Transverse colon (tissue), 4 donors: ENCODE data around the gene DDX28. TPM values are rescaled to one million over a fixed set of nuclear protein-coding genes. Genes with fewer than 3 reads are reported as not detected.
"Not testable (repeated sequence)": the region's sequence is repeated elsewhere in the genome, so short reads cannot be mapped to it uniquely, and the experiment has no call there.

ENCODE experiments used
- DNase-seq: peaks from one replicate; pipeline ENCODE4 v3.0.0-alpha.2; 2019
- H3K27ac ChIP-seq, 4 donors: fragments of 200-600 bp; sonication (generic); 2 replicates each; pipeline ENCODE4 v1.5.1; 2016 to 2018; ENCODE audit warnings: inconsistent platforms in 4 of 4
- H3K27me3 ChIP-seq: fragments of 200-600 bp; sonication (generic); 2 replicates; pipeline ENCODE4 v1.5.1; 2017; ENCODE audit warnings: inconsistent platforms
- H3K36me3 ChIP-seq, 4 donors: fragments of 200-600 bp; sonication (generic); 2 replicates each; pipeline ENCODE4 v1.5.1; 2017 to 2019; ENCODE audit warnings: inconsistent platforms in 4 of 4
- H3K4me1 ChIP-seq, 4 donors: fragments of 200-600 bp; sonication (generic); 2 replicates each; pipeline ENCODE4 v1.5.1; 2017 to 2020; ENCODE audit warnings: inconsistent platforms in 4 of 4
- H3K4me3 ChIP-seq, 4 donors: fragments of 200-600 bp; sonication (generic); 1 replicate in 1 of 4; 2 replicates in 3 of 4; pipeline versions ENCODE4 v1.5.1 to v1.6.1; 2017 to 2019; ENCODE audit warnings: inconsistent platforms in 4 of 4
- H3K9me3 ChIP-seq, 2 donors: fragments of 200-600 bp; sonication (generic); 2 replicates each; pipeline ENCODE4 v1.5.1; 2017 to 2019; ENCODE audit warnings: inconsistent platforms in 2 of 2
- CTCF ChIP-seq, 5 experiments: fragments of 200-600 bp in 3 of 5; fragments of 450-650 bp in 2 of 5; sonication (generic) in 3 of 5; IDR thresholded peaks; 1 replicate in 2 of 5; 2 replicates in 3 of 5; pipeline ENCODE4 v1.5.1; 2016 to 2017; ENCODE audit warnings: antibody characterized with exemption in 5 of 5, inconsistent platforms in 3 of 5, mild to moderate bottlenecking in 2 of 5, moderate library complexity in 1 of 5
- EP300 ChIP-seq: sonication (generic); formaldehyde crosslinking; IDR thresholded peaks from one replicate; pipeline ENCODE4 v1.6.1; 2017; ENCODE audit warnings: antibody characterized with exemption, low read depth
- POLR2A ChIP-seq: fragments of 450-650 bp; IDR thresholded peaks from one replicate; pipeline ENCODE4 v1.6.1; 2016; ENCODE audit warnings: antibody characterized with exemption, mild to moderate bottlenecking, moderate library complexity
- POLR2AphosphoS5 ChIP-seq, 3 donors: sonication (generic); formaldehyde crosslinking; IDR thresholded peaks; one replicate each; pipeline ENCODE4 v1.6.1; 2016; ENCODE audit warnings: antibody characterized with exemption in 3 of 3
- WGBS, 2 donors: methylation state at CpG; one replicate each; pipeline ENCODE4 v1.1.5; 2018; ENCODE audit warnings: low coverage in 1 of 2; 5-methylcytosine and 5-hydroxymethylcytosine counted together
- in situ Hi-C, 4 donors: fragments of 200-750 bp; cut with MboI; loops; one replicate each; pipeline versions ENCODE4 v1.15.0 to v1.15.1; 2017; ENCODE audit warnings: low sequenced_read_pairs in 3 of 4, low pct_ligation_motif_present in 1 of 4, low pct_unique_long_range_greater_than_20kb in 1 of 4
- intact Hi-C: fragments of 100-400 bp; cut with DNase I; formaldehyde crosslinking; loops from one replicate; pipeline ENCODE4 v1.15.1; 2023; ENCODE audit warnings: low total_unique reads
- total RNA-seq, 4 donors: library from RNA; depleted of rRNA; stranded (reverse); fragments of >200 nt; gene quantifications; one replicate each; pipeline ENCODE4 v1.1.0, GENCODE V29; 2016

DDX28 gene
- total RNA-seq, 4 donors from 2014 or later: 4.8 to 13.1 (median 6.2) TPM

GRCh38 chr16:67999985-68000384, 23.0 kb downstream of the DDX28 start:
- intact Hi-C loops: no loop called here
- in situ Hi-C loops: loop anchor here in 1 of 4 donors (10.0 kb wide), 1 partner anchor 45 kb away; no protein-coding TSS in a partner anchor
- WGBS, 2 donors: 66% methylated on average over 2 of the region's 2 CpGs; no CpG with 5 or more reads in 1 of the 2 donors

GRCh38 chr16:67998779-67999688, 24.0 kb downstream of the DDX28 start, which contains the start of gene DPEP2:
TSS of gene DPEP2 (minus strand) at chr16:67999484. CDS start at chr16:67993212, 6,272 bp downstream.
- peak in 2 of 3 donors; percentile 22 to 55 for TF ChIP-seq POLR2AphosphoS5 (IDR thresholded peaks at IDR 0.05)
- peak; percentile 50 for TF ChIP-seq POLR2A
- WGBS, 2 donors: 8 to 68% methylated on average over 2 to 18 of the region's 18 CpGs
- H3K27me3 ChIP-seq, H3K4me1 ChIP-seq, H3K9me3 ChIP-seq, intact Hi-C loops, H3K36me3 ChIP-seq: not testable (repeated sequence)
- DNase-seq: peak; percentile 33
- in situ Hi-C loops: loop anchor here in 1 of 4 donors (10.0 kb wide), 1 partner anchor 46 kb away; no protein-coding TSS in a partner anchor
- peak within 1 kb of the TSS; percentile 61 to 69 (median 66) for H3K27ac ChIP-seq
- H3K4me3 ChIP-seq: peak within 1 kb of the TSS in 1 of 4 donors; percentile 32

More at GRCh38 chr16:67999985-68000384, 23.0 kb downstream of the DDX28 start:
- H3K36me3 ChIP-seq: no peaks in the 10 kb centered on the region
- TF ChIP-seq CTCF (IDR thresholded peaks at IDR 0.05) (no peak), POLR2AphosphoS5 (IDR thresholded peaks at IDR 0.05) (no peak), POLR2A (no peak), EP300 (no peak)
- DNase-seq: no peak
- H3K27me3 ChIP-seq: no peaks in the 10 kb centered on the region
- no peak overlapping the region for H3K4me3 ChIP-seq
- H3K4me1 ChIP-seq: peaks cover 0 to 11% (median 0%) of the 10 kb centered on the region in 4 donors
- peak overlapping the region; percentile 61 to 69 (median 66) for H3K27ac ChIP-seq
- H3K9me3 ChIP-seq: no peaks in the 10 kb centered on the region

- H3K27me3 ChIP-seq, intact Hi-C loops, DNase-seq, H3K36me3 ChIP-seq, H3K4me3 ChIP-seq, H3K9me3 ChIP-seq: not testable (repeated sequence)
- in situ Hi-C loops: loop anchor here in 1 of 4 donors (10.0 kb wide), 1 partner anchor 46 kb away; no protein-coding TSS in a partner anchor
- peak overlapping the region in 1 of 4 donors; percentile 67 for H3K27ac ChIP-seq
- H3K4me1 ChIP-seq: peaks cover 5 to 15% (median 6%) of the 10 kb centered on the region in 4 donors
- 94% methylated on average over 24 of the region's 36 CpGs; no CpG with 5 or more reads in 1 of the 2 donors for WGBS, 2 donors
Measured at GRCh38 chr16:67998231-67998778, 24.7 kb downstream of the DDX28 start.

GRCh38 chr16:67996666-67997065, 26.4 kb downstream of the DDX28 start:
- DNase-seq: no peak
- intact Hi-C loops: no loop called here
- Histone ChIP-seq H3K9me3 (no peaks in the 10 kb centered on the region), H3K4me3 (no peak overlapping the region), H3K27me3 (no peaks in the 10 kb centered on the region), H3K36me3 (no peaks in the 10 kb centered on the region), H3K4me1 (peaks cover 5 to 21% (median 8%) of the 10 kb centered on the region in 4 donors), H3K27ac (no peak overlapping the region)
- in situ Hi-C loops: loop anchor here in 1 of 4 donors (10.0 kb wide), 1 partner anchor 48 kb away; no protein-coding TSS in a partner anchor
- TF ChIP-seq POLR2A: no peak
- TF ChIP-seq POLR2AphosphoS5 (IDR thresholded peaks at IDR 0.05): no peak
- no peak for TF ChIP-seq CTCF (IDR thresholded peaks at IDR 0.05)
- TF ChIP-seq EP300: no peak
- 67 to 92% methylated on average over 1 to 5 of the region's 5 CpGs for WGBS, 2 donors

GRCh38 chr16:67995423-67995822, 27.6 kb downstream of the DDX28 start:
- Histone ChIP-seq H3K9me3 (no peaks in the 10 kb centered on the region), H3K4me1 (peaks cover 5 to 17% (median 8%) of the 10 kb centered on the region in 4 donors), H3K4me3 (no peak overlapping the region), H3K27ac (no peak overlapping the region), H3K36me3 (no peaks in the 10 kb centered on the region), H3K27me3 (no peaks in the 10 kb centered on the region)
- intact Hi-C loops: no loop called here
- TF ChIP-seq POLR2A (no peak), POLR2AphosphoS5 (IDR thresholded peaks at IDR 0.05) (no peak), EP300 (no peak), CTCF (IDR thresholded peaks at IDR 0.05) (no peak)
- in situ Hi-C loops: loop anchor here in 1 of 4 donors (10.0 kb wide), 1 partner anchor 49 kb away; no protein-coding TSS in a partner anchor
- 52% methylated on average over 5 of the region's 5 CpGs; no CpG with 5 or more reads in 1 of the 2 donors for WGBS, 2 donors
- DNase-seq: no peak

- intact Hi-C loops, H3K36me3 ChIP-seq, DNase-seq, H3K27me3 ChIP-seq, H3K9me3 ChIP-seq: not testable (repeated sequence)
- 73% methylated on average over 5 of the region's 6 CpGs; no CpG with 5 or more reads in 1 of the 2 donors for WGBS, 2 donors
- in situ Hi-C loops: loop anchor here in 1 of 4 donors (10.0 kb wide), 1 partner anchor 51 kb away; no protein-coding TSS in a partner anchor
- peak overlapping the region in 1 of 4 donors; percentile 43 for H3K4me3 ChIP-seq
- H3K27ac ChIP-seq: peak overlapping the region; percentile 55 to 71 (median 62)
- H3K4me1 ChIP-seq: peaks cover 5 to 12% (median 8%) of the 10 kb centered on the region in 4 donors
Measured at GRCh38 chr16:67994040-67994408, 29.0 kb downstream of the DDX28 start.
